HUDEP-2 (cell line): ENCODE data around the gene GOLGB1.
A peak's percentile ranks its signal among the peaks of the same experiment; 100 is the strongest.
"Not testable (repeated sequence)": the region's sequence is repeated elsewhere in the genome, so short reads cannot be mapped to it uniquely, and the experiment has no call there.

ENCODE experiments used
- DNase-seq, 76 experiments: peaks; one replicate each; lab custom pipeline; 2025; ENCODE audit not compliant: unreplicated experiment in 76 of 76; lab: John Stamatoyannopoulos, UW

Gene GOLGB1

GRCh38 chr3:121696186-121696585 is 53.4 kb downstream of the GOLGB1 start:
- no peak for DNase-seq

GRCh38 chr3:121692010-121692699 is 57.4 kb downstream of the GOLGB1 start:
- no peak for DNase-seq

- DNase-seq, result no peak
These were observed 58.6 kb downstream of the GOLGB1 start for GRCh38 chr3:121690777-121691405.

GRCh38 chr3:121688747-121689146 is 60.8 kb downstream of the GOLGB1 start:
- DNase-seq, result not testable (repeated sequence)

- DNase-seq, result no peak
These were observed 67.7 kb downstream of the GOLGB1 start for GRCh38 chr3:121681792-121682191.

GRCh38 chr3:121677141-121677540 is 72.4 kb downstream of the GOLGB1 start:
- DNase-seq, result no peak

- no peak for DNase-seq
These were observed 78.9 kb downstream of the GOLGB1 start for GRCh38 chr3:121670676-121671075.

GRCh38 chr3:121667333-121667732 is 82.2 kb downstream of the GOLGB1 start:
- DNase-seq, result no peak

- no peak for DNase-seq
These were observed 84.1 kb downstream of the GOLGB1 start for GRCh38 chr3:121665488-121665887.

GRCh38 chr3:121663171-121663847 is 86.2 kb downstream of the GOLGB1 start:
- no peak for DNase-seq

- no peak for DNase-seq
These were observed 86.8 kb downstream of the GOLGB1 start for GRCh38 chr3:121662742-121663141.

- no peak for DNase-seq
These were observed 88.2 kb downstream of the GOLGB1 start for GRCh38 chr3:121661376-121661775.

GRCh38 chr3:121660356-121661171 is 89.0 kb downstream of the GOLGB1 start, which contains the start of gene HCLS1:
TSS of gene HCLS1 (minus strand) at chr3:121660903. CDS start at chr3:121658347, 2,556 bp downstream.
- DNase-seq, result no peak

GRCh38 chr3:121659586-121659985 is 90.0 kb downstream of the GOLGB1 start:
- DNase-seq, result no peak

- no peak for DNase-seq
These were observed 90.7 kb downstream of the GOLGB1 start for GRCh38 chr3:121658716-121659435.

- DNase-seq, result no peak
These were observed 94.8 kb downstream of the GOLGB1 start for GRCh38 chr3:121654493-121655385.

- peak in 1 of 76 experiments; percentile 0 for DNase-seq
These were observed 97.9 kb downstream of the GOLGB1 start for GRCh38 chr3:121651684-121652083.

- no peak for DNase-seq
These were observed 99.9 kb downstream of the GOLGB1 start for GRCh38 chr3:121649645-121650044.

- DNase-seq, result no peak
These were observed 101.2 kb downstream of the GOLGB1 start for GRCh38 chr3:121648219-121648958.
